ENCODE results near the gene DUSP10. TPM values are rescaled to one million over a fixed set of nuclear protein-coding genes. Genes with fewer than 3 reads are reported as not detected.

Gene DUSP10
- total RNA-seq, 1 donor from 2014 or later: 65.8 TPM

DNA sequence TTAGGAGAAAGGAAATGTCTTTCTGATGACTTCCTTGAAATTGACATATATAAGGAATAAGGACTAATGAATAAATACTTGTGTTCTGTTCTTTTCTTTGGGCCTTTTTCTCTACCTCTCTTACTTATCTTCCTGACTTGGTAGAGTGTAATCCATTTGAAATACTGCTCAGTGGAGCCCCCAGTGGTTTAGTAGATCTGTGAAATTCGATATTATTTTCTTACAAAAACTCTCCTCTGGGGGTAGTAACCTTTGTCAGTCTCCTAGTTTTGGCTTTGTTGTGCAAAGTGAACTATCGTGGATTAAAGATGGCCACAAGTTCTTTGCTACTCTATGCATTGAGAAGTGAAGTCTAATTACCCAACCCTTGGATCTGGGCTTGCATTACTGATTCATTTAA is 48.8 kb downstream of the DUSP10 start:
- Histone ChIP-seq H3K36me3 (ENCODE audit: control insufficient read depth, insufficient read depth, low read length) (no peaks in the 10 kb centered on the region), H3K4me3 (ENCODE audit: low read depth, low read length) (no peak overlapping the region), H3K27me3 (ENCODE audit: control insufficient read depth, insufficient read depth, low read length) (no peaks in the 10 kb centered on the region)
- TF ChIP-seq, protein P1, sequence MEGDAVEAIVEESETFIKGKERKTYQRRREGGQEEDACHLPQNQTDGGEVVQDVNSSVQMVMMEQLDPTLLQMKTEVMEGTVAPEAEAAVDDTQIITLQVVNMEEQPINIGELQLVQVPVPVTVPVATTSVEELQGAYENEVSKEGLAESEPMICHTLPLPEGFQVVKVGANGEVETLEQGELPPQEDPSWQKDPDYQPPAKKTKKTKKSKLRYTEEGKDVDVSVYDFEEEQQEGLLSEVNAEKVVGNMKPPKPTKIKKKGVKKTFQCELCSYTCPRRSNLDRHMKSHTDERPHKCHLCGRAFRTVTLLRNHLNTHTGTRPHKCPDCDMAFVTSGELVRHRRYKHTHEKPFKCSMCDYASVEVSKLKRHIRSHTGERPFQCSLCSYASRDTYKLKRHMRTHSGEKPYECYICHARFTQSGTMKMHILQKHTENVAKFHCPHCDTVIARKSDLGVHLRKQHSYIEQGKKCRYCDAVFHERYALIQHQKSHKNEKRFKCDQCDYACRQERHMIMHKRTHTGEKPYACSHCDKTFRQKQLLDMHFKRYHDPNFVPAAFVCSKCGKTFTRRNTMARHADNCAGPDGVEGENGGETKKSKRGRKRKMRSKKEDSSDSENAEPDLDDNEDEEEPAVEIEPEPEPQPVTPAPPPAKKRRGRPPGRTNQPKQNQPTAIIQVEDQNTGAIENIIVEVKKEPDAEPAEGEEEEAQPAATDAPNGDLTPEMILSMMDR (IDR thresholded peaks at IDR 0.05; ENCODE audit: insufficient read depth, low read length, poor library complexity, severe bottlenecking): no peak
- DNase-seq (ENCODE audit: low read depth): no peak

DNA sequence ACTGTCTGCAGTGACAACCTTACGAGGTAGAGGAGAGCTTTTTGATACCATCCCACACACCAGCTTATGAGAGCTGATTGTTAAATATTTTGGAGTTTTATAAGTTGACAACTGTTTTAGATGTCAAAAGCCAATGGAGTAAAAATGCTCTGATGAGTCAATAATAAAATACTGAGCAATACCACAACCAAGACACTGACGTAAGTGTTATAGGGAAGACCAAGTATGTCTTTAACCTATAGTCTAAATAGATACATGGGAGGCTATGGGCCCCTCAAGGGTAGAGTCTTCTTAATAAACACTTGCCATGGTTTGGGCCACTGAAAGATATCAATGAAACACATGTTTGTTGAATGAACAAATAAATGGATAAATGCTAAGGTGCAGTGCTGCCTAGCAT is 49.2 kb downstream of the DUSP10 start:
- H3K27me3 ChIP-seq (ENCODE audit: control insufficient read depth, insufficient read depth, low read length): no peaks in the 10 kb centered on the region
- no peaks in the 10 kb centered on the region for H3K36me3 ChIP-seq (ENCODE audit: control insufficient read depth, insufficient read depth, low read length)
- TF ChIP-seq, protein P1 (IDR thresholded peaks at IDR 0.05; ENCODE audit: insufficient read depth, low read length, poor library complexity, severe bottlenecking): no peak
- DNase-seq (ENCODE audit: low read depth): no peak
- no peak overlapping the region for H3K4me3 ChIP-seq (ENCODE audit: low read depth, low read length)

DNA sequence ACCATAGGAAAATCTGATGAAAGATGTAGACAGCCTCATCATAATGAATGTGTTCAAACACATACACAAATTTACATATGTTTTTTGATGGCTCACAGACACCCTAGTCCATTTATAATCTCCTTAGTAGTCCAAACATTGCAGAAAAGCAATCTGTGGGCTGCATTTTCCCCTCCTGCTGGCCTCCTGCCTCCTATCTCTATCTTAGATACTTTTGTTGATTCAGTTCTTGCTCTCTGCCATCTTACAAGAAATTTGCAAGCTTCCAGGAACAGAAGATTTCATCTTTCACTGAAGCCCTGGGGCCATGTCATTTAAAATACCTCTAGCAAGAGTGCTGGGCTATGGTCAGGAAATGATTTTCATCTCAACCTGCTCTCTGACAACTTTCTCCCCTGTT is 50.6 kb downstream of the DUSP10 start:
- no peaks in the 10 kb centered on the region for H3K36me3 ChIP-seq (ENCODE audit: control insufficient read depth, insufficient read depth, low read length)
- no peak for DNase-seq (ENCODE audit: low read depth)
- H3K27me3 ChIP-seq (ENCODE audit: control insufficient read depth, insufficient read depth, low read length): no peaks in the 10 kb centered on the region
- no peak overlapping the region for H3K4me3 ChIP-seq (ENCODE audit: low read depth, low read length)
- TF ChIP-seq, protein P1 (IDR thresholded peaks at IDR 0.05; ENCODE audit: insufficient read depth, low read length, poor library complexity, severe bottlenecking): no peak

DNA sequence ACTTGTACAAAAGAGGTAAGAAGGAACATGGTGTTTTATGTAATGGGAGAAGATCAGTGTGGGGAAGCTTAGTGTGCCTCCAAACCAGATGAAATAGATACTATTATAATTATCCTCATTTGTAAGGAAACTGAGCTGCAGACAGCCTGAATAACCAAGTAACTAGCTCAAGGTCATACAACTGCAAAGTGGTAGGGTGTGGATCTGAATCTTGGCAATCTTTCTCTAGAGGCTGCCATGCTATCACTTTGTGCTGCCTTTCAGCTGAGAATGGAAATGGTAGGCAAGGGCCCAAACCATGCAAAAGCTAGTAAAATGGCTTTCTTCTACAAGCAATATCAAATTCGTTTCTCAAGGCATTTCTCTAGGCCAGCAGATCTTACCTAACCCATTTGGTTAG is 51.0 kb downstream of the DUSP10 start:
- TF ChIP-seq, protein P1 (IDR thresholded peaks at IDR 0.05; ENCODE audit: insufficient read depth, low read length, poor library complexity, severe bottlenecking): no peak
- no peak for DNase-seq (ENCODE audit: low read depth)
- H3K4me3 ChIP-seq (ENCODE audit: low read depth, low read length): no peak overlapping the region
- no peaks in the 10 kb centered on the region for H3K36me3 ChIP-seq (ENCODE audit: control insufficient read depth, insufficient read depth, low read length)
- no peaks in the 10 kb centered on the region for H3K27me3 ChIP-seq (ENCODE audit: control insufficient read depth, insufficient read depth, low read length)

DNA sequence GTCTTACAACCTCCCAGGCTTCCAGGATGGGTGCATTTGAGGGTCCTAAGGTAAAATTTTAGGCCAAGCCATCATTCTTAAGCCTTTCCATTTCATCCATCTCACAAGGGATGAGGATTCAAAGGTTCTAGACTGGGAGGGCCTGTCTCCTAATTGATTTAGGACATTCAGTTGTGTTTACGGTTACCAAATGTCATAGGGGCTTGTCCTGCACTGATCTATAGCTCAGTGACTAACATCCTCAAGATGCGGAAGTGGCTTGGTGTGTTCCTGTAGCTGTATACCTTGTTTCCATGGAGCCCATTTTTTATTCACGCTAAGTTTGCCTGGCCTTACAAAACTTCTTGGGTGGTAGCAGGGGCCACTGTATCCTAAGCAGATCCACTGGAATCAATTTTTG is 52.8 kb downstream of the DUSP10 start:
- no peaks in the 10 kb centered on the region for H3K36me3 ChIP-seq (ENCODE audit: control insufficient read depth, insufficient read depth, low read length)
- DNase-seq (ENCODE audit: low read depth): no peak
- H3K4me3 ChIP-seq (ENCODE audit: low read depth, low read length): no peak overlapping the region
- TF ChIP-seq, protein P1 (IDR thresholded peaks at IDR 0.05; ENCODE audit: insufficient read depth, low read length, poor library complexity, severe bottlenecking): no peak
- no peaks in the 10 kb centered on the region for H3K27me3 ChIP-seq (ENCODE audit: control insufficient read depth, insufficient read depth, low read length)

DNA sequence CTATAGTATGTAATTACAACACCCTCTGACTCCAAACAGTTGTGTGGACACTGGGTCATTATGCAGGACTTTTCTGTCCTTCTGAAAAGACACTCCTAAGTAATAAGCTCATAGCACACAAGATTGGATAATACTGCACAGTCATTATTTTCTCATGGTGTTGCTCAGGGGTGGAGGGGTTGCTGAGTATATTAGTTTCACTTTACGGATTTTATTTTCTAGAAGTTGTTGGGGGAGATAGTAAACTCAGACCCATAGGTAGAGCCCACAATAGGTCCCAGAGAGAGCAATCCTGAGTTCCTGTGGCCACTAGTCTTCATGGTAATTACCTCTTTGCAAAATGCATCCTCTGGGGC is 53.4 kb downstream of the DUSP10 start:
- no peak overlapping the region for H3K4me3 ChIP-seq (ENCODE audit: low read depth, low read length)
- no peaks in the 10 kb centered on the region for H3K36me3 ChIP-seq (ENCODE audit: control insufficient read depth, insufficient read depth, low read length)
- H3K27me3 ChIP-seq (ENCODE audit: control insufficient read depth, insufficient read depth, low read length): no peaks in the 10 kb centered on the region
- TF ChIP-seq, protein P1 (IDR thresholded peaks at IDR 0.05; ENCODE audit: insufficient read depth, low read length, poor library complexity, severe bottlenecking): no peak
- DNase-seq (ENCODE audit: low read depth): no peak

Data from kidney epithelial cell (primary cell).